ENCODE results near the gene CTLA4. TPM values are rescaled to one million over a fixed set of nuclear protein-coding genes. Genes with fewer than 3 reads are reported as not detected.

The CTLA4 gene
- total RNA-seq, 1 experiment from 2014 or later: not detected

GRCh38 chr2:203840655-203841205 is 26.8 kb upstream of the CTLA4 start:
- no peak for DNase-seq
- no peaks in the 10 kb centered on the region for H3K36me3 Mint-ChIP-seq (ENCODE audit: insufficient read depth, unreplicated experiment)
- peaks cover 9% of the 10 kb centered on the region for H3K4me1 Mint-ChIP-seq (ENCODE audit: low read depth, unreplicated experiment)
- TF ChIP-seq CTCF (IDR thresholded peaks at IDR 0.05; ENCODE audit: unreplicated experiment): no peak
- H3K27ac Mint-ChIP-seq (ENCODE audit: unreplicated experiment): no peak overlapping the region
- no TSS peak for BruUV-seq (replicated peaks)
- intact Hi-C loops (cut with micrococcal nuclease; ENCODE audit: unreplicated experiment): no loop called here
- CTCF ChIA-PET: no interaction called here
- H3K27me3 Mint-ChIP-seq (ENCODE audit: unreplicated experiment): no peaks in the 10 kb centered on the region
- no peak overlapping the region for H3K4me3 Mint-ChIP-seq (ENCODE audit: low read depth, unreplicated experiment)
- no peaks in the 10 kb centered on the region for H3K9me3 Mint-ChIP-seq (ENCODE audit: low read depth, unreplicated experiment)

- intact Hi-C loops (cut with micrococcal nuclease; ENCODE audit: unreplicated experiment): no loop called here
- H3K27me3 Mint-ChIP-seq (ENCODE audit: unreplicated experiment): peaks cover 7% of the 10 kb centered on the region
- peaks cover 9% of the 10 kb centered on the region for H3K4me1 Mint-ChIP-seq (ENCODE audit: low read depth, unreplicated experiment)
- TF ChIP-seq CTCF (IDR thresholded peaks at IDR 0.05; ENCODE audit: unreplicated experiment): no peak
- DNase-seq: no peak
- BruUV-seq (replicated peaks): no TSS peak
- H3K4me3 Mint-ChIP-seq (ENCODE audit: low read depth, unreplicated experiment): no peak overlapping the region
- CTCF ChIA-PET: no interaction called here
- no peak overlapping the region for H3K27ac Mint-ChIP-seq (ENCODE audit: unreplicated experiment)
- H3K9me3 Mint-ChIP-seq (ENCODE audit: low read depth, unreplicated experiment): no peaks in the 10 kb centered on the region
- no peaks in the 10 kb centered on the region for H3K36me3 Mint-ChIP-seq (ENCODE audit: insufficient read depth, unreplicated experiment)
These were observed 25.9 kb upstream of the CTLA4 start for GRCh38 chr2:203841654-203842053.

GRCh38 chr2:203842373-203842772 is 25.2 kb upstream of the CTLA4 start:
- no peaks in the 10 kb centered on the region for H3K36me3 Mint-ChIP-seq (ENCODE audit: insufficient read depth, unreplicated experiment)
- CTCF ChIA-PET: no interaction called here
- H3K4me3 Mint-ChIP-seq (ENCODE audit: low read depth, unreplicated experiment): no peak overlapping the region
- H3K27ac Mint-ChIP-seq (ENCODE audit: unreplicated experiment): no peak overlapping the region
- peaks cover 9% of the 10 kb centered on the region for H3K4me1 Mint-ChIP-seq (ENCODE audit: low read depth, unreplicated experiment)
- no peaks in the 10 kb centered on the region for H3K9me3 Mint-ChIP-seq (ENCODE audit: low read depth, unreplicated experiment)
- H3K27me3 Mint-ChIP-seq (ENCODE audit: unreplicated experiment): peaks cover 14% of the 10 kb centered on the region
- no peak for DNase-seq
- TF ChIP-seq CTCF (IDR thresholded peaks at IDR 0.05; ENCODE audit: unreplicated experiment): no peak
- BruUV-seq (replicated peaks): no TSS peak
- intact Hi-C loops (cut with micrococcal nuclease; ENCODE audit: unreplicated experiment): no loop called here

- no peak overlapping the region for H3K27ac Mint-ChIP-seq (ENCODE audit: unreplicated experiment)
- BruUV-seq (replicated peaks): no TSS peak
- H3K27me3 Mint-ChIP-seq (ENCODE audit: unreplicated experiment): peaks cover 49% of the 10 kb centered on the region
- no peak for DNase-seq
- no peak overlapping the region for H3K4me3 Mint-ChIP-seq (ENCODE audit: low read depth, unreplicated experiment)
- intact Hi-C loops (cut with micrococcal nuclease; ENCODE audit: unreplicated experiment): no loop called here
- no peak for TF ChIP-seq CTCF (IDR thresholded peaks at IDR 0.05; ENCODE audit: unreplicated experiment)
- CTCF ChIA-PET: interaction anchor here (0.7 kb wide), 2 partner anchors 47 to 442 kb away, joined by 3 to 4 read pairs; no protein-coding TSS in a partner anchor
- no peaks in the 10 kb centered on the region for H3K36me3 Mint-ChIP-seq (ENCODE audit: insufficient read depth, unreplicated experiment)
- no peaks in the 10 kb centered on the region for H3K4me1 Mint-ChIP-seq (ENCODE audit: low read depth, unreplicated experiment)
- peaks cover 4% of the 10 kb centered on the region for H3K9me3 Mint-ChIP-seq (ENCODE audit: low read depth, unreplicated experiment)
These were observed 21.0 kb upstream of the CTLA4 start for GRCh38 chr2:203846490-203847105.

Data from Calu3 (cell line).